ENCODE measurements around the gene HMG20B. TPM values are rescaled to one million over a fixed set of nuclear protein-coding genes. Genes with fewer than 3 reads are reported as not detected.
"Not testable (repeated sequence)": the region's sequence is repeated elsewhere in the genome, so short reads cannot be mapped to it uniquely, and the experiment has no call there.

Gene HMG20B
- total RNA-seq (2014; rRNA removed; shearing (Covaris generic)): 57.1 and 69.3 TPM in 2 replicates
- 96.0 and 96.8 TPM in 2 replicates for polyA plus RNA-seq (2015; cell fraction: cytosol; rRNA removed)
- 119 and 122 TPM in 2 replicates for polyA plus RNA-seq (2015; cell fraction: nucleus; rRNA removed)

- DNase-seq (ENCODE audit: low read depth): no peak
Measured at GRCh38 chr19:3572855-3573161, at the start of gene HMG20B. Gene HMG20B (plus strand): TSS chr19:3572944. CDS start chr19:3573310, 366 bp downstream.

GRCh38 chr19:3523361-3524077 lies 49.2 kb upstream of the HMG20B start:
- DNase-seq (ENCODE audit: low read depth): no peak

GRCh38 chr19:3524078-3524842 lies 48.5 kb upstream of the HMG20B start:
- DNase-seq (ENCODE audit: low read depth): no peak

DNA sequence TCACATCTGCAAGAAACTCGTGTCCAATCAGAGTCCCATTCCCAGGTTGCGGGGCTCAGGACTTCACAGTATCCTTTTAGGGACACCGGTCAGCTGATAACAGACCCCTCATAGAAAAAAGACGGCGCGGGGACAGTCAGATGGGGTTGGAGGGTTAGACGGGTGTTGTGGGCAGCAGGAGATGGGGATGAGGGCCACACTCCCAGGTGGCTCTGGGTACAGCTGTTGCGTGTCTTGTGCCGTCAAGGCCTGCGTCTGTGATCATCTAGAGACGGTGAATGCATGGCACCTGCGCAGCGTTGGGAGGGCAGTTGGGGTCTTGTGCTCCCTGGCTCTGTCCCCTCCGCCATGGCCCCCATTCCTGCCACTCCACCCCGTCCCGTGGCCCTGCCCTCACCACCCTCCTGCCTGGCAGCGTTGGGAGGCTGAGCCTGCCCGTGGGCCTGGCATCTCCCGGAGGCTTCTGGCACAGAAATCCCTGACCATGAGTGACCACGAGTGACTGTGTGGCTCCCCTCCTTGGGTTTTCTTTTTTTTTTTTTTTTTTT lies 47.8 kb upstream of the HMG20B start:
- no peak for DNase-seq (ENCODE audit: low read depth)

- no peak for DNase-seq (ENCODE audit: low read depth)
Measured at GRCh38 chr19:3526507-3527237, 46.1 kb upstream of the HMG20B start.

DNA sequence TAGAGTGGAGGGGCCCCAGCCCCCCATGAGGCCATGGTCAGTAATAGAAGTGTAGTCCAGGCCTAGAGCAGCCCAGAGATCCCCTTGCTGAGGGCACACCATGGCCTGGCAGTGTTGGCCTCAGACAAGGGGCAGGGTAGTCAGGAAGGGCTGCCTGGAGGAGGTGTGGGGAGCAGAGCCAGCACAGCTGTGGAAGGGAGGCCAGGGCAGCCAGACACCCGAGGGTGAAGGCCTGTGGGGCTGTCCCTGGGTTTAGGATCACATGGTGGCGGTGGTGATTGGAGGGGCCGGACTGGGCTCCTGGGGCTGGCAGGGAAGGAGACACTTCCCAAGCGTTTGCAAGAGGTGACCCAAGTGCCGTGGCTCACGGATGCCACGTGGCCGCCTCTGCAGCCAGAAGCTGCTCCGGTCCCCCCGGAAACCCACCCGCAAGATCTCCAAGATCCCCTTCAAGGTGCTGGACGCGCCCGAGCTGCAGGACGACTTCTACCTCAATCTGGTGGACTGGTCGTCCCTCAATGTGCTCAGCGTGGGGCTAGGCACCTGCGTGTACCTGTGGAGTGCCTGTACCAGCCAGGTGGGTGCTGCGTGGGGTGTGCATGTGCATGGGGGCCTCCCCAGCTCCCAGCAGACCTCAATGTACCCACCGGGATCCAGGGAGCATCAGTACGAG lies 45.4 kb upstream of the HMG20B start:
- no peak for DNase-seq (ENCODE audit: low read depth)

- no peak for DNase-seq (ENCODE audit: low read depth)
Measured at GRCh38 chr19:3528080-3528479, 44.7 kb upstream of the HMG20B start.

GRCh38 chr19:3528539-3529211 lies 44.1 kb upstream of the HMG20B start:
- no peak for DNase-seq (ENCODE audit: low read depth)

- DNase-seq (ENCODE audit: low read depth): not testable (repeated sequence)
Measured at GRCh38 chr19:3529299-3529698, 43.4 kb upstream of the HMG20B start.

DNA sequence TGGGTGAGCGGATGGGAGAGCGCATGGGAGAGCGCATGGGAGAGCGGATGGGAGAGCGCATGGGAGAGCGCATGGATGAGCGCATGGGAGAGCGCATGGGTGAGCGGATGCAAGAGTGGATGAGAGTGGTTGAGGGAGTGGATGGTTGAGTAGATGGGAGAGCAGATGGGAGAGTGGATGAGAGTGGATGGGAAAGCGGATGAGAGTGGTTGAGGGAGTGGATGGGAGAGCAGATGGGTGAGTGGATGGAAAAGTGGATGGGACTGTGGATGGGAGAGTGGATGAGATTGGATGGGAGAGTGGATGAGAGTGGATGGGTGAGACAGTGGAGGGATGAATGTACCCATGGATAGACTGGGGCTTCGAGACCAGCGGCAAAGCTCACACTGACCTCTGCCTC lies 42.4 kb upstream of the HMG20B start:
- no peak for DNase-seq (ENCODE audit: low read depth)

DNA sequence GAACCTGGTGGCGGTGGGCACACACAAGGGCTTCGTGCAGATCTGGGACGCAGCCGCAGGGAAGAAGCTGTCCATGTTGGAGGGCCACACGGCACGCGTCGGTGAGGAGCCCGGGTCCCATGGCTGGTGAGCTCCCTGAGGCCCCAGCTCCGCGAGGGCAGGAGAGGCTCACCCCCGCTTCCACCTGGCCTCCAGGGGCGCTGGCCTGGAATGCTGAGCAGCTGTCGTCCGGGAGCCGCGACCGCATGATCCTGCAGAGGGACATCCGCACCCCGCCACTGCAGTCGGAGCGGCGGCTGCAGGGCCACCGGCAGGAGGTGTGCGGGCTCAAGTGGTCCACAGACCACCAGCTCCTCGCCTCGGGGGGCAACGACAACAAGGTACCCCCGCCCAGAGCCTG lies 41.0 kb upstream of the HMG20B start:
- no peak for DNase-seq (ENCODE audit: low read depth)

DNA sequence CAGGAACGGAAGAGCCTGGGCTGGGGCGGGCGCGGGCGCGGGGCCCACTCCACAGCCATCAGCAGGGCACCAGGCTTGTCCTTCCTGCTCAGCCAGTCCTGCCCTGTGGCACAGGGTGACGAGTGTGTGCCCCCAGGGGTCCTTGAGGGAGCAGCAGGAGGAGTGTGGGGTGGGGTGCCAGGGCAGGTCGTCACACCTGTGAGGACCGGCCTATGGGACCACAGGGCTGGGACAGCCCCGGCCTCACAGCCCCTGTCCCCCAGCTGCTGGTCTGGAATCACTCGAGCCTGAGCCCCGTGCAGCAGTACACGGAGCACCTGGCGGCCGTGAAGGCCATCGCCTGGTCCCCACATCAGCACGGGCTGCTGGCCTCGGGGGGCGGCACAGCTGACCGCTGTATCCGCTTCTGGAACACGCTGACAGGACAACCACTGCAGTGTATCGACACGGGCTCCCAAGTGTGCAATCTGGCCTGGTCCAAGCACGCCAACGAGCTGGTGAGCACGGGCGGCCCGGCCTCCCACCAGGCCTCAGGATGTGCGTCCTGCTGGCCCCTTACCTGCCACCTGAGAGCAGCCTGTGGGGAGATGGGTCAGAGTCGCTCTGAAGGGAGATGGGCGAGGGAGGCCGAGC lies 40.5 kb upstream of the HMG20B start:
- no peak for DNase-seq (ENCODE audit: low read depth)

DNA sequence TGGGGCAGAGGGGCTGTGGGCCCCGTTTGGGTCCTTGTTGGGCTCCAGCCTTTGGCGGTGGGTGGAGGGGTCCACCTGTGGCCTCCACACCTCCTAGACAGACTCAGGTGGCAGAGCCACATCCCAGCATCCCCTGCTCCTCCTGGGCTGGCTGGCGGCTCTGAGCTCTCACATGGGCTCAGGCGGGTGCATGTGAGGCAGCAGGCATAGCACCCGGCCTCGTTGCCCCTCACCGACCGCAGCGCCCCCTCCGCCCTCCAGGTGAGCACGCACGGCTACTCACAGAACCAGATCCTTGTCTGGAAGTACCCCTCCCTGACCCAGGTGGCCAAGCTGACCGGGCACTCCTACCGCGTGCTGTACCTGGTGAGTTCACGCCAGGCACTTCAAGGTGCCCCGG lies 39.7 kb upstream of the HMG20B start:
- no peak for DNase-seq (ENCODE audit: low read depth)

DNA sequence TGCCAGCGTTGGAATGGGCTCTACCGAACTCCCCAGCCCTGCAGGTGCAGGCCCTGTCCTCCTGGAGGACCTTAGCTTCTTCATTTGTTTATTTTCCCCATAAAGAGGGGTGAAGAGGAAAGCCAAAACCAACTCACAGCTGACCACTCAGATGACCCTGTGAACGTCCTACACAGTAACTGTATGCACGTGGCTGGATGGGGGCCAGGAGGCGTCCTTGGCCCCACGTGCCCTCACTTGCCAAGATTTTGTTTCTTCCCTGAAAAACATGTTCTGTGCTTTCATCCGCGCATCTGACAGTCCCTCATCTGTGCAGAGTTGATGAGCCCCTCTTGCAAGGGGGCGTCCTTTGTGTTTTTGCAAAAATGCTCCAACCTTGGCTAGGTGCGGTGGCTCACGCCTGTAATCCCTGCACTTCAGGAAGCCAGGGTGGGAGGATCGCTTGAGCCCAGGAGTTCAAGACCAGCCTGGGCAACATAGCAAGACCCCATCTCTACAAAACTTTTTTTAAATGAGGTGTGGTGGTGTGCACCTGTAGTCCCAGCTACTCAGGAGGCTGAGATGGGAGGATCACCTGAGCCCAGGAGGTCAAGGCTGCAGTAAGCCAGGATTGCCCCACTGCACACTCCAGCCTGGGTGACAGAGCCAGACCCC lies 39.1 kb upstream of the HMG20B start:
- no peak for DNase-seq (ENCODE audit: low read depth)

GRCh38 chr19:3534375-3535234 lies 38.1 kb upstream of the HMG20B start:
- DNase-seq (ENCODE audit: low read depth): no peak

DNA sequence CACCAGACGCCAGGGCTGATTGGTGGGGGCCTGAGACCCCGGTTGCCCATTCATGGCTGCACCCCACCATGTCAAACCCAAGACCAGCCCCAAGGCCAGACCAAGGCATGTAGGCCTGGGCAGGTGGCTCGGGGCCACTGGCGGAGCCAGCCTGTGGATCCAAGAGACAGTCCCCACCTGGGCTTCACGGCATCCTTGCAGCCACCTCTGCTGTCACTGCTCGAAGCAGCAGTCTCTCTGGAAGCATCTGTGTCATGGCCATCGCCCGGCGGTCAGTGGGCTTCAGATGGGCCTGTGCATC lies 37.6 kb upstream of the HMG20B start:
- no peak for DNase-seq (ENCODE audit: low read depth)

DNA sequence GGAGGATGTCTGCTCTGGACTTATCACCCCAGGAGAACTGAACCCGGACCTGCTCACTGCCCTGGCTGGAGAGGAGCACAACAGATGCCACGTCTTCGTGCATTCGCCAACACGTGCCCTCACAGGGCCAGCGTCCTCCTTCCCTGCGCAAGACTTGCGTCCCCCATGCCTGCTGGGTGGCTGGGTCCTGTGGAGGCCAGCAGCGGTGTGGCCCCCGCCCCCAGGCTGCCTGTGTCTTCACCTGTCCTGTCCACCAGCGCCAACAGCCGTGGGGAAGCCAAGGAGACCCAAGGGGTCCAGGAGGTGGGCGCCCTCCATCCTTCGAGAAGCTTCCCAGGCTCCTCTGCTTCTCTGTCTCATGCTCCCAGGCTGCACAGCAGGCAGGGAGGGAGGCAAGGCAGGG lies 37.2 kb upstream of the HMG20B start:
- no peak for DNase-seq (ENCODE audit: low read depth)

GRCh38 chr19:3535981-3536380 lies 36.8 kb upstream of the HMG20B start:
- no peak for DNase-seq (ENCODE audit: low read depth)

Data from HT1080 (cell line).